GM19238 (cell line): Measurements from ENCODE around the gene EFNA5.
"Not testable (repeated sequence)": the region's sequence is repeated elsewhere in the genome, so short reads cannot be mapped to it uniquely, and the experiment has no call there.

Experiments used
- DNase-seq: peaks from one replicate; pipeline ENCODE4 v3.0.0; 2011; ENCODE audit warnings: low spot score; ENCODE audit not compliant: insufficient read length

Gene EFNA5

GRCh38 chr5:107496466-107496865 is 174.3 kb downstream of the EFNA5 start:
- no peak for DNase-seq

DNA sequence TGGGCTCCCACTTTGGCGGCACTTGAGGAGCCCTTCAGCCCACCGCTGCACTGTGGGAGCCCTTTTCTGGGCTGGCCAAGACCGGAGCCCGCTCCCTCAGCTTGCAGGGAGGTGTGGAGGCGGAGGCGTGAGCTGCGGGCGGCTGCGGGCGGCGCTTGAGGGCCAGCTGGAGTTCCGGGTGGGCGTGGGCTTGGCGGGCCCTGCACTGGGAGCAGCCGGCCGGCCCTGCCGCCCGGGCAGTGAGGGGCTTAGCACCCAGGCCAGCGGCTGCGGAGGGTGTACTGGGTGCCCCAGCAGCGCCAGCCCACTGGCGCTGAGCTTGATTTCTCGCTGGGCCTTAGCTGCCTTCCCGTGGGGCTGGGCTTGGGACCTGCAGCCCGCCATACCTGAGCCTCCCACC is 176.6 kb downstream of the EFNA5 start:
- DNase-seq: not testable (repeated sequence)

DNA sequence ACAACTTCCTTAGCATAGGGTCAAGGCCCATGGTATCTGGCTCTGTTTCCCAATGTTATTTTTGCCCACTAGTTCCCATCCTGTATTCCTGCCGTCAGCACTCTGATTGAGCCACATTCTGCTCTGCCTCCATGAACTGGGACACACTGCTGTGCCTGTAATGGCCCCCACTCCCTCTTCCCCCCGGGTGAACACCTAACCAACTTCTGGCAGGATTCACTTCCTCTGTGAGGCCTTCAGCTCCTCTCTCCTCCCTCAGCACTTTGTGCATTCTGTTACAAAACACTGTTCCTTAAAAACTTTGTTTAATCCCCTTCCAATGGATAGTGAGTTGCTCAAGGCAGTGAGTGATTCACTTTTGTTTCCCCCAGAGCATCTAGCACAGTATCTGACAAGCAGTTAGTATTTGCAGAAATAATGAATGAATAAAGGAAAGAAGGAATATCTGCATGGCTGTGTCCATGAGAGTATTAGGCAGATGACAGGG is 183.6 kb downstream of the EFNA5 start:
- no peak for DNase-seq

- no peak for DNase-seq
Measured at GRCh38 chr5:107486489-107486888, 184.2 kb downstream of the EFNA5 start.

GRCh38 chr5:107485184-107485583 is 185.6 kb downstream of the EFNA5 start:
- DNase-seq: no peak

GRCh38 chr5:107484281-107484680 is 186.5 kb downstream of the EFNA5 start:
- DNase-seq: no peak

GRCh38 chr5:107483231-107484024 is 187.3 kb downstream of the EFNA5 start:
- DNase-seq: no peak

GRCh38 chr5:107478068-107478641 is 192.6 kb downstream of the EFNA5 start:
- no peak for DNase-seq

DNA sequence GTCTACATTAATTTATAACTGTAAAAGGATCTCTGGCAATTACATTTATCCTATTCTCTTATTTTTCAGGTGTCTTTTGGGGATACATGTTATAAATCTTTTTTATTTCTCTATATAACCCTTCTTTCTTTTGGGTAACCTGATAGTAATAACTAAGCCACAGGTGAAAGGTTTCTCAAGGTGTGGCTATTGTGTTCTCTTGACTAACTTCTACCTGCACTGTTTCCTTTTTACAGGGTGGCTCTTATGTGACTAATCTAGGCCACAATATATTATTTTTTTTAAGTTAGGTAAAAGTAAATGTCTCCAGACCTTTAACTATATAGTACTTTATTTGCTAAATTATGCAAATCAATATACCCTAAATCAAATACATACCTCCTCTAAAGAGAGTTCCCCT is 193.2 kb downstream of the EFNA5 start:
- DNase-seq: no peak

- no peak for DNase-seq
Measured at GRCh38 chr5:107476783-107477182, 194.0 kb downstream of the EFNA5 start.

DNA sequence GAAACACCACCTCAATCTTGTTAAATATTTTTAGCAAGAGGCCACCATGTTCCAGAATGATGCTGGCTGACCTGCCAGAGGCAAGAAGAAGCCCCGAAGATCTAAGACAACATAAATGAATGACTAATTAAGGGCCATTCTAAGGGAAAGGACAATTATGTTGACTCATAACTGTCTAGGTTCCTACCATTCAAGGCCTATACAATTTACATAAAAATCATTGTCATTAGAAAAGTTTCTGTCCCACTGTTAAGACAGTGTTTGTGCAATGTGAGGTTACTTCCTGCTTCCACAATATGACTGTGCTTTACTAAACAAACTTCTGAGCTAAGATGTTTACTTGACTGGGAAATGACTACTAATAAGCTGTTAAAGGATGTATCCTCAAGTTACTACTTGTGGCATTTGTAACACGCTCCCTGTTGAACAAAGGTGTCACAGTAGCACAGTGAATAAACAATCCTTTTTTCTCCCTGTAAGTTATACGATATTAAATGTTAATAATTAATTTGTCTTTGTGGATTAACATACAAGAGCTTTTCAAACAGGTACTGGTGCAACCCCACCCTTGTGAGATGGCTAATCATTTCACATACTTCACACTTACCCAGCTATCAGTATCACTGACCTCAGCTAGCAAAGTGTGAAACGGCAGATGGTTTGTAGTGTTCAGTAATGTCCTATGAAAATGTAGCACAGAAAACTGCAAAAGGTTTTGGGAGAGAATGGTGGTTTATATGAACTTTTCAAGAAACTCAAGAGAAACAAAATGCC is 195.8 kb downstream of the EFNA5 start:
- no peak for DNase-seq

DNA sequence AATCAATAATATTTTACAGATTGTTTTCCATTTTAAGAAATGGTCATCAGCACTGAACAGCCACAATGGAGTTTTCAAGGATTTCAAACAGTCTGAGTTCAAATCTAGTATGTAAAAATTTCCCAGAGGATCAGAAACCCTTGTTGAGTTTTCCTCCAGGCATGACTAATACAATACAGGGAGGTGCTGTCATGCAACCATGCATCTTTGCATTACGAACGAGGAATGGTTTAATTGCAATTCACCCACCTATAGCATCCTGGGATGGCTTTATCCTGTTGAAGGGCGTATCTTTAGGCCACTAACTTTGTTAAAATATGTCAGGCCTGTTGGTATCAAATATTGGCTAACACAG is 196.4 kb downstream of the EFNA5 start:
- DNase-seq: no peak

GRCh38 chr5:107472620-107473064 is 198.1 kb downstream of the EFNA5 start:
- no peak for DNase-seq

GRCh38 chr5:107470295-107470582 is 200.5 kb downstream of the EFNA5 start:
- no peak for DNase-seq

GRCh38 chr5:107469485-107470294 is 201.0 kb downstream of the EFNA5 start:
- DNase-seq: no peak

DNA sequence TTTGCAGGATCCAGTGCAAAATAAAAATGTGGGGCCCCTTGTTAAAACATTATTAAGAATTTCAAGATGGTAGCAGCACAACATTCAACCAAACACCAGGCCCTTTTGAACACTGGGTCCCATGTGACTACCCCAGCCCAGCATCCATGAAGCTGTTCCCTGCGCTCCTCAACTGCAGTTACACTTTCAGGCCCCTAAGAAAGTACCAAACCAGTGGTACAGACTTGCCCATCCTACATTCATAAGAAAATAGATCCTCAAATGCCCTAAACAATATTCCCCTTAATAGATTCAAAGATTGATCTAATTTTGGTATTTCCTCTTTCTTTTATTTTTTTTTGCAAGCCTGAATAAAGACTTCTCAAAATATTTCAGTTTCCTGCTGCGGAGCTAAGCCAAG is 201.7 kb downstream of the EFNA5 start:
- no peak for DNase-seq

DNA sequence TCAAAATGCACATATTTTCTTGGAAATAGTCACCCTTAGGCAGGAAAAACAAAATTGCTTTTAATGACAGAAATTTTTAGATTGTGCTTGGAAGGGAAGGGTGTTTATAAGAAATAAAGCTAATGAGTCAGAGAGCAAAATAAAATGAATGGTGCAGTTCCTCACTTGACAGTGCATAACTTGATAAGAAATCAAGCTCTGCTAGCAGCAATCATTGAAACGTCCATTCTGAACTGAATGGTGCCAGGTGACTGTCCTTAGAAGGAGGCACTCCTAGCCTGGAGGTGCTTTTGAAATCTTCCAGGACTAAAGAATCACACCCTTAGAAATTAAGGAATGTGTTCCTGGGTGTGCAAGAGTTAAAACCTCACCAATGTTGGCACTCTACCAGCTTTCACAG is 202.5 kb downstream of the EFNA5 start:
- no peak for DNase-seq

GRCh38 chr5:107467137-107467932 is 203.4 kb downstream of the EFNA5 start:
- no peak for DNase-seq

DNA sequence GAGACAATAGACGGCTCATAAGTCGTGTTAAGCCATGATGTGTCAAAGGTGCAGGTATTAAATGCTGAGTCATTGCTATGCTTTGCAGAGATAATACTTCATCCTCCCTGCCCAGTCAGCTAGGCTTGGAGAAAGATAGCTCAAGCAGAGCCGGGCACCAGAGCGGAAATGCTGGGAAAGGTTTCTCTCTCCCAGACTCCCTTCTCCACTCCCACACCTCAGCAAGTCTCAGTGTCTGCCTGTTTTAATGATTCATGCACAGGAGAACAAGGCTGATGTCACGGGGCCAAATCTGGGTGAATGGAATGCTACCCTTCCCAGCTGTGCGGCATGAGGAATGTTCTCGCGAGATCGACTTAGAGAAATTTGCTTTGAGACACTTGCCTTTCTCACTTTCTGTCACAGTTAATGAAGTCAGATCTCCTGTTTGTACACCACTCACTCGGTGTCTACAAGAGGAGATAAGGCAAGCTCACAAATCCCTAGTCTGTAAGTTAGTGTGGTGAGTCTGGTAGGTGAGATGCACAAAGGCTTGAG is 204.4 kb downstream of the EFNA5 start:
- no peak for DNase-seq

- DNase-seq: no peak
Measured at GRCh38 chr5:107464876-107465275, 205.9 kb downstream of the EFNA5 start.

GRCh38 chr5:107464416-107464815 is 206.3 kb downstream of the EFNA5 start:
- no peak for DNase-seq
